GM21423 (cell line): ENCODE data around the gene SULF2.
A peak's percentile ranks its signal among the peaks of the same experiment; 100 is the strongest.

Experiments used
- ATAC-seq: cut with Tn5 transposase; IDR thresholded peaks from one replicate; pipeline ENCODE4 v1.9.1; 2021; ENCODE audit warnings: mild to moderate bottlenecking, moderate library complexity; ENCODE audit not compliant: unreplicated experiment

The SULF2 gene

DNA sequence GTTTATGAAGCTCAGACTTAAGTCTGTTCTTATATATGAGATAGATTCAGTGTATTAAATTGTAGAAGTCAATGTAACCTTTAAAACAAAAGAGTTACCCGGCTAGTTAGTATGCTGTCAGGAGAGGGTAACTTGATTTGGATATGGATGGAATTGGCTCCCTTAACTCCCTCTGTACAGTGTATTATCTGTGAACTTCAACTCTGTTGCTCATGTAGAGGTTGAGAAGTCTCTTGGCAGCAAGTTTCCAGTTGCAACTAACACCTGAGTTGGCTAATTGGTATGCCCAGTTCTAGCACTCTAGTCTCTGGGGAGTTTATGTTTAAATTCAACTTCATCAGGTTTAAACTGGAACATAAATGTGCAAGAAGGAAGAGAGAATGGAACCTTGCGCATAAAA lies 172.6 kb downstream of the SULF2 start:
- no peak for ATAC-seq

DNA sequence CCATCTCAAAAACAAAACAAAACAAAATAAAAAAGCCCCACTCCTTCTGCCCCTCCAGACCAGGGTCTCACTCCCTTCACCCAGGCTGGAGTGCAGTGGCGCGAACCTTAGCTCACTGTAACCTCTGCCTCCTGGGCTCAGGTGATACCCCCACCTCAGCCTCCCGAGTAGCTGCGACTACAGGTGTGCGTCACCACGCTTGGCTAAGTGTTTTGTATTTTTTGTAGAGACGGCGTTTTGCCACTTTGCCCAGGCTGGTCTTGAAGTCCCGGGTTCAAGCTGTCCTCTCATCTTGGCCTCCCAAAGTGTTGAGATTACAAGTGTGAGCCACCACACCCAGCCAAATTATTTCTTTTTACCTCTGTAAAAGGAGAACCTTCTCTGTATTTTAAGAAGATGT lies 173.5 kb downstream of the SULF2 start:
- ATAC-seq, result no peak

DNA sequence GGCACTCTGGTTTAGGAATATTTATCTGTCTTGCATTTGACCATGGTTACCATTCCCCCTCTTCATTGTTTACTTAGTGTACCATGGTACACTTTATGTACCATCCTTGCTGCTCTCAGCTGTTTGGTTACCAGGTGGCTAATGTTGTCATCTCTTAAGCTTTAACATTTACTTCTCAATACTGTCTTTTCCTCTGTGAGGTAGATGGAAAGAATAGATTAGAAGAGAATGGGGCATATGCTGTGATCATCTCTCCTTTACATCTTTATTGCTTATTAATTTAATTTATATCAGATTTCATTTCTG lies 174.4 kb downstream of the SULF2 start:
- ATAC-seq, result no peak

DNA sequence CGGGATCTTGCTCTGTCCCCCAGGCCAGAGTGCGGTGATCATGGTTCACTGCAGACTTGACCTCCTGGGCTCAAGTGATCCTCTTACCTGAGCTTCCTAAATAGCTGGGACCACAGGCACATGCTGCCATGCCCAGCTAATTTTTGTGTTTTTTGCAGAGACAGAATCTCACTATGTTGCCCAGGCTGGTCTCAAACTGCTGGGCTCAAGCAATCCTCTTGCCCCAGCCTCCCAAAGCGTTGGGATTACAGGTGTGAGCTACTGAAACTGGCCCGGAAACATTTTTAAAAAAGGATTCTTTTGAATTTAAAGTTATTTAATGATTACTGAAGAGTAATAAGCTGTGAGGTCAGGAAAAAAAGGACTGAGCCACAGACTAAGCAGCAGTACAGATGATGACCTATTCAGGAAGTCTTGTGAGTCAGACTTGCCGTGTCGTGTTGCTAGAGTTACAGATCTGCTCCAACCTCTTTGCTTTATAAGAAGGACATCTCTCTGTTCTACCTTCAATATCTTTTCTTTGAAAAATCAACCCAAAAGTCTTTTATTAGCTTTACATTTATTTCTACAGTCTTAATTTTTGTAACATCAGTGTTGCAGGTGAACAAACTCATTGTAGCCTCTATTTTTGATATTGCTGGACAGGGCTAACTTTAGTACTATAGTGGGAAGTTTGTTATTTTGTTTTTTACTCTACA lies 174.9 kb downstream of the SULF2 start:
- ATAC-seq, result peak; percentile 68

DNA sequence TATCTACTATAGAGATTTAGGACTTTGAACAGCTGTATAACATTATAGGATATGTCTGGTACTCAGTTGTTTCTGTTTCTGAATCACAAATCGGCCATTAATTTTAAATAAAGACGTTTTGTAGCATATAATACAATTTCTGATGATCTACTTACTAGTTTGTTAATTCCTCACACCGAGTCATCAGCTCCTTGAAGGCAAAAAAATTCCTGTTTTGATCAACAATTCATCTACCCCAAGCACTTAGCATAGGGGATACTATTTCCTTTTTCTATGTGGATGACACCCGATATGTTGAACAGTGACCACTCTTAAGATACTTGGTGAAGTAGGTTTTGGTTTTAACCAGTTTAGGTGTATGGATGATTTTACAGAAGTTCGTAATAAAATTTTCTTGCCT lies 176.3 kb downstream of the SULF2 start:
- ATAC-seq, result no peak
